ENCODE results near the gene FAM222A. TPM values are rescaled to one million over a fixed set of nuclear protein-coding genes. Genes with fewer than 3 reads are reported as not detected.

The FAM222A gene
- total RNA-seq, 4 donors from 2014 or later: 7.0 to 24.3 (median 13.5) TPM

DNA sequence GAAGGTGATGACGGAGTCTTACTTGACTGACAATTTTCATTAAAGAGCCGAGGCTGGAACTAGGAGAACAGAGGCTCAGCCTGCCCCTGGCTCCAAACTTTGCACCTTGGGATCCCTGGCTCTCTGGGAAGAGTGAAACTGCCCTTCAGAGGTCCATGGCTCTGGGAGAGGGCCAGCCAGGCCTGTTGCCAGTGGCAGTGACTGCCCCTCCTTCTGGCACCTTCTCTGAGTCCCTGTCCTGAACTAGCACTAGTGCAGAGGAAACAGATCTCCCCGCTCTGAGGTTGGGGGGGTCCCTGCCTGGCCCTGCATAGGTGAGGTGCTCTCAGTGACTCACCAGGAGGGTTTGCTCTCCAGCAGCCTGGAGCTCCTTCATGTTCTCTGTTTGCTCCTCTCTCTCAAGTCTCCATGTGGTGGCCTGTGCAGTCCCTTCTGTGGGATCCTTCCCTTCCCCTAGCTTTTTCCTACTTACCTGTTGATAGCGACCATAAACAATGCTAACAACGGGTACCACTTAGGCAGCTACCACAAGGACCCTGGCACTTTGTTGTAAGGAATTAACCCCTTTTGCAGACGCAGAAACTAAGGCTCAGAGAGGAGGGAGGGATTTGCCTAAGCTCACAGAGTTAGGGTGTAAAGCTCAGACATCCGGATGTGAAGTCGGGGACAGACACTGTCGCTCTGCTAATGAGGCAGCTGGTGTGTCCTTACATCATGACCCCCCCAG, 22.4 kb downstream of the FAM222A start:
- Histone ChIP-seq H3K27me3 (no peaks in the 10 kb centered on the region), H3K27ac (no peak overlapping the region), H3K4me3 (no peak overlapping the region), H3K9me3 (no peaks in the 10 kb centered on the region), H3K4me1 (no peaks in the 10 kb centered on the region), H3K36me3 (no peaks in the 10 kb centered on the region)
- TF ChIP-seq, protein P1, sequence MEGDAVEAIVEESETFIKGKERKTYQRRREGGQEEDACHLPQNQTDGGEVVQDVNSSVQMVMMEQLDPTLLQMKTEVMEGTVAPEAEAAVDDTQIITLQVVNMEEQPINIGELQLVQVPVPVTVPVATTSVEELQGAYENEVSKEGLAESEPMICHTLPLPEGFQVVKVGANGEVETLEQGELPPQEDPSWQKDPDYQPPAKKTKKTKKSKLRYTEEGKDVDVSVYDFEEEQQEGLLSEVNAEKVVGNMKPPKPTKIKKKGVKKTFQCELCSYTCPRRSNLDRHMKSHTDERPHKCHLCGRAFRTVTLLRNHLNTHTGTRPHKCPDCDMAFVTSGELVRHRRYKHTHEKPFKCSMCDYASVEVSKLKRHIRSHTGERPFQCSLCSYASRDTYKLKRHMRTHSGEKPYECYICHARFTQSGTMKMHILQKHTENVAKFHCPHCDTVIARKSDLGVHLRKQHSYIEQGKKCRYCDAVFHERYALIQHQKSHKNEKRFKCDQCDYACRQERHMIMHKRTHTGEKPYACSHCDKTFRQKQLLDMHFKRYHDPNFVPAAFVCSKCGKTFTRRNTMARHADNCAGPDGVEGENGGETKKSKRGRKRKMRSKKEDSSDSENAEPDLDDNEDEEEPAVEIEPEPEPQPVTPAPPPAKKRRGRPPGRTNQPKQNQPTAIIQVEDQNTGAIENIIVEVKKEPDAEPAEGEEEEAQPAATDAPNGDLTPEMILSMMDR (IDR thresholded peaks at IDR 0.05 in 4 of 5, conservative IDR thresholded peaks at IDR 0.05 in 1 of 5): no peak
- no peak for TF ChIP-seq POLR2A (IDR thresholded peaks at IDR 0.05)
- DNase-seq (peak in 1 of 2 donors; percentile 6), ATAC-seq (no peak)
- in situ Hi-C loops (cut with MboI; ENCODE audit: low sequenced_read_pairs in 4 of 4): no loop called here
- intact Hi-C loops (cut with DNase I; ENCODE audit: low total_unique reads): no loop called here

DNA sequence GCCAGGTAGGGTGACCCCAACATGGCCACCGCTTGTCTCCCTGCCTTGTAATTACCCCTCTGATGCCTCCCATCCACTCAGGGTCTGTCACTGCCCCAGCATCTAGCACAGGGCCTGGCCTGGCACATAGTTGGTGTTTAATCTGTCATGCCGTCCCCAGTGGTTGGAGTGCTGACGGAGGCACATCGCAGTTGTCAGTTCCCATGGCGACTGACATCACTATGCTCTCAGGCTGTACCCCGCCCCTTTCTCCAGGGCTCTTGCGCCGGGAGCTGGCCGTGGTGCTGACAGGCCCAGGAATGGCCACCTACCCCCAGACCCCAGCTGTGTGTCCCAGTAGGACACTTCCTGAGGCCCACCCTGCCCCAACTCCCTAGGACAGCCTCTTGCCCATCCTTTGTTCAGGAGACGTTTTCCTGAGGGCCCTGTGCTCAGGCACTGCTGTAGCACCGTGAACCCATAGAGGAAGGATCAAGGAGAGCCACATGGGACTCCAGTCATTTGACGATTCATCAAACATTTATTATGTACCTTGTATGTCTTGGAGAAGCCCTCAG, 23.0 kb downstream of the FAM222A start:
- Histone ChIP-seq H3K4me1 (no peaks in the 10 kb centered on the region), H3K36me3 (no peaks in the 10 kb centered on the region), H3K27me3 (no peaks in the 10 kb centered on the region), H3K4me3 (no peak overlapping the region), H3K9me3 (no peaks in the 10 kb centered on the region), H3K27ac (no peak overlapping the region)
- DNase-seq (peak in 1 of 2 donors; percentile 5), ATAC-seq (no peak)
- TF ChIP-seq, protein P1 (IDR thresholded peaks at IDR 0.05 in 4 of 5, conservative IDR thresholded peaks at IDR 0.05 in 1 of 5): no peak
- no peak for TF ChIP-seq POLR2A (IDR thresholded peaks at IDR 0.05)
- intact Hi-C loops (cut with DNase I; ENCODE audit: low total_unique reads): no loop called here
- in situ Hi-C loops (cut with MboI; ENCODE audit: low sequenced_read_pairs in 4 of 4): no loop called here

DNA sequence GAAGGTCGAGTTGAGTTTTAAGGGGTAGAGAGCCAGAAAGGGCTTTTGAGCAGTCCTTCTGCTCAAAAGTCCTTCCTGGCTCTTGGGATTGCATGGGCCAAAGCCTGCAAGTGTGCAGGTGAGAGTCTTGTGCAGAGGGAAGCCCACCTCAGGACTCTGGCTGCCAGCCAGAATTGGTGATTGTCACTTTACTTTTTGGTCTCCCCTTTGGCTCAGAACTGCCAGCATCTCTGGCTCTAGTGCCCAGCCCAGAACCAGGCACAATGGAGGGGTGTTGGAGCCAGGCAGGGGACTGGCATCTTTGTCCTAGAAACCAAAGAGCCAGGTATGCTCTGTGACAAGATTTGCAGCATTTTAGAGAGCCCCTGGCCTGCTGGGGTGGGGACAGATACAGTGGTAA, 23.5 kb downstream of the FAM222A start:
- Histone ChIP-seq H3K36me3 (no peaks in the 10 kb centered on the region), H3K27ac (no peak overlapping the region), H3K27me3 (no peaks in the 10 kb centered on the region), H3K4me1 (no peaks in the 10 kb centered on the region), H3K9me3 (no peaks in the 10 kb centered on the region), H3K4me3 (no peak overlapping the region)
- intact Hi-C loops (cut with DNase I; ENCODE audit: low total_unique reads): no loop called here
- ATAC-seq (no peak), DNase-seq (no peak)
- in situ Hi-C loops (cut with MboI; ENCODE audit: low sequenced_read_pairs in 4 of 4): no loop called here
- TF ChIP-seq, protein P1 (IDR thresholded peaks at IDR 0.05 in 4 of 5, conservative IDR thresholded peaks at IDR 0.05 in 1 of 5): no peak

DNA sequence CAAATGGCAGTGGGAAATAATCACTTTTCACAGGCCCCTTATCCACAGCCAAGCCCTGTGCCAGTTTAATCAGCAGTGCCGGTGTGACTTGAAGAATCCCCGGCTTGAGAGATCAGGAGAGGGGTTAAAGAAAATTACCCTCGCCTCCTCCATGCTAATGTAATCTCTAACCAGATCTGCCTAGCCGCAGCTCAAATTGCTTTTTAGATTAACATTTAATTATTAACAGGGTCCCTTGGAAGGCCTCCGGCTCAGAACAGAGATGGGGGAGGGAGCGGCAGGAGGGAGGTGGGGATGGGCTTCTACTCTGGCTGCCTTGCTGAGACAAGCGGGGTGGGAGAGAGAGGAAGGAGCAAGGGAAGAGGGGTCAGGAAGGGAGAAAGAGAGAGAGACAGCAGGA, 24.0 kb downstream of the FAM222A start:
- H3K9me3 ChIP-seq: no peaks in the 10 kb centered on the region
- TF ChIP-seq POLR2A (IDR thresholded peaks at IDR 0.05): no peak
- TF ChIP-seq, protein P1 (IDR thresholded peaks at IDR 0.05 in 4 of 5, conservative IDR thresholded peaks at IDR 0.05 in 1 of 5): no peak
- no peak for DNase-seq
- no peaks in the 10 kb centered on the region for H3K27me3 ChIP-seq
- in situ Hi-C loops (cut with MboI; ENCODE audit: low sequenced_read_pairs in 4 of 4): no loop called here
- no peak overlapping the region for H3K27ac ChIP-seq
- no peak for ATAC-seq
- H3K4me1 ChIP-seq: no peaks in the 10 kb centered on the region
- intact Hi-C loops (cut with DNase I; ENCODE audit: low total_unique reads): no loop called here
- no peaks in the 10 kb centered on the region for H3K36me3 ChIP-seq
- H3K4me3 ChIP-seq: no peak overlapping the region

Data from gastrocnemius medialis (tissue), 4 donors.